Vagina (tissue), 2 donors: Measurements from ENCODE around the gene STYK1. TPM values are rescaled to one million over a fixed set of nuclear protein-coding genes. Genes with fewer than 3 reads are reported as not detected.

Experiments used
- DNase-seq, 2 donors: peaks; one replicate each; pipeline ENCODE4 v3.0.0-alpha.2; 2017; ENCODE audit errors: extremely low spot score in 2 of 2
- H3K27ac ChIP-seq: fragments of 200-600 bp; sonication (generic); one replicate; pipeline ENCODE4 v1.5.1; 2019
- H3K27me3 ChIP-seq: fragments of 200-600 bp; sonication (generic); one replicate; pipeline ENCODE4 v1.5.1; 2019
- H3K36me3 ChIP-seq, 2 donors: fragments of 200-600 bp; sonication (generic); one replicate each; pipeline ENCODE4 v1.5.1; 2017 to 2019
- H3K4me1 ChIP-seq: fragments of 200-600 bp; sonication (generic); one replicate; pipeline ENCODE4 v1.5.1; 2019
- H3K4me3 ChIP-seq, 2 donors: fragments of 200-600 bp; sonication (generic); 1 replicate in 1 of 2; 2 replicates in 1 of 2; pipeline ENCODE4 v1.5.1; 2016 to 2019
- H3K9me3 ChIP-seq: fragments of 200-600 bp; sonication (generic); one replicate; pipeline ENCODE4 v1.5.1; 2019
- CTCF ChIP-seq, 3 experiments: fragments of 450-650 bp in 2 of 3; fragments of 200-600 bp in 1 of 3; sonication (generic) in 1 of 3; IDR thresholded peaks; one replicate each; pipeline ENCODE4 v1.5.1; 2017 to 2019; ENCODE audit warnings: antibody characterized with exemption in 3 of 3, mild to moderate bottlenecking in 2 of 3, moderate library complexity in 2 of 3
- POLR2A ChIP-seq, 2 donors: fragments of 450-650 bp; IDR thresholded peaks; one replicate each; pipeline ENCODE4 v1.6.1; 2017; ENCODE audit warnings: antibody characterized with exemption in 2 of 2, mild to moderate bottlenecking in 2 of 2, moderate library complexity in 2 of 2
- POLR2AphosphoS5 ChIP-seq, 2 donors: sonication (generic); formaldehyde crosslinking; IDR thresholded peaks; one replicate each; pipeline ENCODE4 v1.9.0; 2017; ENCODE audit warnings: antibody characterized with exemption in 2 of 2, mild to moderate bottlenecking in 2 of 2, low read depth in 1 of 2; ENCODE audit not compliant: insufficient read depth in 1 of 2
- intact Hi-C: fragments of 100-400 bp; cut with DNase I; formaldehyde crosslinking; loops from one replicate; pipeline ENCODE4 v1.15.1; 2023
- total RNA-seq: library from RNA; depleted of rRNA; stranded (reverse); fragments of >200 nt; gene quantifications from one replicate; pipeline ENCODE4 v1.2.3, GENCODE V29; 2016

Gene STYK1
- total RNA-seq, 1 donor from 2014 or later: 6.4 TPM

GRCh38 chr12:10600988-10601387 lies 72.9 kb downstream of the STYK1 start:
- intact Hi-C loops: no loop called here
- no peaks in the 10 kb centered on the region for H3K27me3 ChIP-seq

GRCh38 chr12:10595881-10596280 lies 78.0 kb downstream of the STYK1 start:
- no peaks in the 10 kb centered on the region for H3K36me3 ChIP-seq
- H3K9me3 ChIP-seq: no peaks in the 10 kb centered on the region
- H3K27ac ChIP-seq: no peak overlapping the region
- TF ChIP-seq POLR2AphosphoS5 (IDR thresholded peaks at IDR 0.05; ENCODE audit: insufficient read depth in 1 of 2, low read depth in 1 of 2): no peak
- no peak for TF ChIP-seq CTCF (IDR thresholded peaks at IDR 0.05)
- TF ChIP-seq POLR2A (IDR thresholded peaks at IDR 0.05): no peak
- H3K4me1 ChIP-seq: no peaks in the 10 kb centered on the region
- H3K27me3 ChIP-seq: no peaks in the 10 kb centered on the region
- no peak overlapping the region for H3K4me3 ChIP-seq
- no peak for DNase-seq
- intact Hi-C loops: no loop called here

More at GRCh38 chr12:10600988-10601387, 72.9 kb downstream of the STYK1 start:
- Histone ChIP-seq H3K36me3 (peaks cover 0 to 1% of the 10 kb centered on the region in 2 donors), H3K27ac (no peak overlapping the region), H3K4me3 (no peak overlapping the region), H3K9me3 (no peaks in the 10 kb centered on the region), H3K4me1 (no peaks in the 10 kb centered on the region)
- DNase-seq: no peak
- TF ChIP-seq POLR2AphosphoS5 (IDR thresholded peaks at IDR 0.05; ENCODE audit: insufficient read depth in 1 of 2, low read depth in 1 of 2) (no peak), POLR2A (IDR thresholded peaks at IDR 0.05) (no peak), CTCF (IDR thresholded peaks at IDR 0.05) (no peak)

GRCh38 chr12:10590966-10591365 lies 82.9 kb downstream of the STYK1 start:
- no peaks in the 10 kb centered on the region for H3K4me1 ChIP-seq
- H3K9me3 ChIP-seq: no peaks in the 10 kb centered on the region
- TF ChIP-seq POLR2A (IDR thresholded peaks at IDR 0.05) (no peak), POLR2AphosphoS5 (IDR thresholded peaks at IDR 0.05; ENCODE audit: insufficient read depth in 1 of 2, low read depth in 1 of 2) (no peak), CTCF (IDR thresholded peaks at IDR 0.05) (no peak)

GRCh38 chr12:10584415-10584814 lies 89.4 kb downstream of the STYK1 start:
- intact Hi-C loops: no loop called here

More at GRCh38 chr12:10590966-10591365, 82.9 kb downstream of the STYK1 start:
- no peak for DNase-seq
- intact Hi-C loops: no loop called here
- no peaks in the 10 kb centered on the region for H3K27me3 ChIP-seq
- H3K4me3 ChIP-seq: no peak overlapping the region
- H3K36me3 ChIP-seq: no peaks in the 10 kb centered on the region
- H3K27ac ChIP-seq: no peak overlapping the region

More at GRCh38 chr12:10584415-10584814, 89.4 kb downstream of the STYK1 start:
- TF ChIP-seq CTCF (IDR thresholded peaks at IDR 0.05) (no peak), POLR2AphosphoS5 (IDR thresholded peaks at IDR 0.05; ENCODE audit: insufficient read depth in 1 of 2, low read depth in 1 of 2) (no peak), POLR2A (IDR thresholded peaks at IDR 0.05) (no peak)
- H3K4me3 ChIP-seq: no peak overlapping the region
- peaks cover 4 to 15% of the 10 kb centered on the region in 2 donors for H3K36me3 ChIP-seq
- no peaks in the 10 kb centered on the region for H3K9me3 ChIP-seq
- no peak for DNase-seq
- no peak overlapping the region for H3K27ac ChIP-seq
- H3K4me1 ChIP-seq: no peaks in the 10 kb centered on the region
- H3K27me3 ChIP-seq: no peaks in the 10 kb centered on the region
